Right lobe of liver (tissue), 4 donors: ENCODE measurements around the gene CUX1.

Experiments used
- CTCF ChIP-seq, 4 donors: fragments of 200-600 bp in 3 of 4; fragments of 450-650 bp in 1 of 4; IDR thresholded peaks; one replicate each; pipeline versions ENCODE4 v1.5.1 to v1.8.0; 2016 to 2022; ENCODE audit warnings: antibody characterized with exemption in 4 of 4, mild to moderate bottlenecking in 2 of 4
- POLR2A ChIP-seq: fragments of 450-650 bp; IDR thresholded peaks from one replicate; pipeline ENCODE4 v1.6.1; 2017; ENCODE audit warnings: antibody characterized with exemption, mild to moderate bottlenecking
- donor health status: DM: no; HTN: no; CAD: no.
- donor health status: DM: no; HTN: no; CAD: no.
- donor health status: DM: no; HTN: yes; CAD: no.

DNA sequence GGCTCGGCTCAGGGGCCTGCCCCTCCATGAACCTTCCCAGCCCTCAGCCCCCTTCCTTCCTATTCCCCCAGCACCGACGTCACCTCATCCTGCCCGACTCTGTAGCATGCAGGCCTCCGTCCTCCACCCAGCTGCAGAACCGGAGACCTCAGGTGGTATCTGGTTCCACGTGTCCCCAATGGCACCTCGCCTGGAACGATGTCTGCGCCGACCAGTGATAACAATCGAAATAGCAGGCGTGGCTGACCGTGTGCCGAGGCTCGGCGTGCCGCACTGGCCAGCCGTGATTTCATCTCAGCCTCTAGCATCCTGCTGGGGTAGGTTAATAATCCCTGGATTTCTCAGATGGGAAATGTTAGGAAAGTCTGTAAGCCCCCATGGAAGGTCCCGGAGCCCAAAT, 171.7 kb downstream of the CUX1 start:
- no peak for TF ChIP-seq CTCF (IDR thresholded peaks at IDR 0.05)
- TF ChIP-seq POLR2A, result no peak
